ENCODE results near the gene GNAZ. TPM values are rescaled to one million over a fixed set of nuclear protein-coding genes. Genes with fewer than 3 reads are reported as not detected.

Gene GNAZ
- total and polyA plus RNA-seq, 12 donors, result 3.0 to 70.8 (median 9.4) TPM

GRCh38 chr22:23089010-23089409 lies 18.7 kb downstream of the GNAZ start:
- intact Hi-C loops (cut with DNase I), result no loop called here
- TF ChIP-seq POLR2A (IDR thresholded peaks at IDR 0.05) (no peak), CTCF (IDR thresholded peaks at IDR 0.05) (no peak)
- Histone ChIP-seq H3K4me1 (replicated peaks in 1 of 2) (peaks cover 0 to 7% of the 10 kb centered on the region in 2 donors), H3K9me3 (replicated peaks in 1 of 3) (no peaks in the 10 kb centered on the region), H3K27ac (no peak overlapping the region), H3K36me3 (replicated peaks in 1 of 2) (no peaks in the 10 kb centered on the region), H3K27me3 (no peaks in the 10 kb centered on the region), H3K4me3 (no peak overlapping the region)
- 71 to 91% (median 85%) methylated on average over 7 to 10 of the region's 10 CpGs for WGBS, 4 donors
- no peak for DNase-seq

DNA sequence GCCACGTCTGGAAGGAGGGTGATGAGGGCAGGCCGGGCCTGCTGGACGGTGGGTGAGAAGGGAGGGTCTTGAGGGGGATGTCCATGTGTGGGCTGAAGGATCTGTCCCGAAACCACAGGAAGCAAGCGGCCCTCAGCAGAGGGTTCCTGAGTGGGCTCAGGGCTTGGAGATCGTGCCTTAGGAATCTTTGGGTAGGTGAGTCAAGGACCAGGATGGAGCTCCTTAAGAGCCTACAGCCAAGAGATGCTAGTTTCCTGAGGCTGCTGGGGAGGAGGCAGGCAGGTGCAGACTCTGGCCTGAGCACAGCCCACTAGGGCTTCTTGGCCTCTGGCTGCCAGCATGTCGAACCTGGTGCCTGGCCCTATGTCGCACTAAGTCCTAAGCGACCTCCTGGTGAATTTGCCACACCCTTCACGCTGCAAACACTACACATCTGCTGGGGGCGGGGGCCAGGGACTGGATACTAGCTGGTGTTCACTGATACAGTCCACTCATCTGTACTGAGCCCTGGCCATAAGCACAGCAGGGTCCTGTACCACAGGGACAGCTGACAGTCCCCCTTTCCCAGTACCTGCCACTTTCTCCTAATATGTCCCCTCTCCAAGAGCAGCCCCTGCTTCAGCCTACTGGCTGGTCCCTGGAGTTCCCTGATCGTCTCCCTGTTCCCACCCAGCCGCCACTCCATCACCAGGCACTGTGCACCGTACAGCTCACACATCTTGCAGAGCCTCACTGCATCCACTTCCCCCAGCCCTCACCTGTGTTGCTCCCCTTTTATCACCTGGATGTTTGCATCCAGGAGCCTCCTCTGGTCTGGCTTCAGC lies 19.5 kb downstream of the GNAZ start:
- peaks cover 0 to 7% of the 10 kb centered on the region in 2 donors for H3K4me1 ChIP-seq (replicated peaks in 1 of 2)
- H3K27me3 ChIP-seq, result no peaks in the 10 kb centered on the region
- H3K36me3 ChIP-seq (replicated peaks in 1 of 2), result no peaks in the 10 kb centered on the region
- WGBS, 4 donors, result 89 to 96% (median 94%) methylated on average over 14 of the region's 14 CpGs
- TF ChIP-seq CTCF (IDR thresholded peaks at IDR 0.05), result no peak
- TF ChIP-seq POLR2A (IDR thresholded peaks at IDR 0.05), result no peak
- intact Hi-C loops (cut with DNase I), result no loop called here
- no peak for DNase-seq
- no peak overlapping the region for H3K27ac ChIP-seq
- no peaks in the 10 kb centered on the region for H3K9me3 ChIP-seq (replicated peaks in 1 of 3)
- H3K4me3 ChIP-seq, result no peak overlapping the region

DNA sequence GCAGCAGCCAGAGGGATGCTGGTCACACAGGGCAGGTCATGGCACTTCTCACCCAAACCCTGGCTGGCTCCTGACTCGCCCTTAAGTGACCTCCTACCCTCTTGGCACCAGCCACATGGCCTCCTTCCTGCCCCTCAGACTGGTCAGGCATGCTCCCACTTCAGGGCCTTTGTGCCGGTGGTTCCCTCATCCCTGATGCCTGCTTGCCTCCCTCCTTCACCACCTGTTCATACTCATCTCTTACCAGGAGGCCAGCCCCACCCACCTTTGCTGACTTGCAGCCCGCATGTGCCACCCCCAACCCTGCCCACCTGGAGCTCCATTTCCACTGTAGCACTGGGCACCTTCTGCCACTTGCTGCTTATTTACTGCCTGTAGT lies 20.1 kb downstream of the GNAZ start:
- Histone ChIP-seq H3K4me3 (no peak overlapping the region), H3K36me3 (replicated peaks in 1 of 2) (no peaks in the 10 kb centered on the region), H3K27ac (no peak overlapping the region), H3K9me3 (replicated peaks in 1 of 3) (no peaks in the 10 kb centered on the region), H3K27me3 (no peaks in the 10 kb centered on the region), H3K4me1 (replicated peaks in 1 of 2) (peaks cover 0 to 7% of the 10 kb centered on the region in 2 donors)
- intact Hi-C loops (cut with DNase I), result no loop called here
- DNase-seq, result no peak
- 74 to 88% (median 81%) methylated on average over 3 of the region's 3 CpGs for WGBS, 4 donors
- TF ChIP-seq POLR2A (IDR thresholded peaks at IDR 0.05) (no peak), CTCF (IDR thresholded peaks at IDR 0.05) (no peak)

DNA sequence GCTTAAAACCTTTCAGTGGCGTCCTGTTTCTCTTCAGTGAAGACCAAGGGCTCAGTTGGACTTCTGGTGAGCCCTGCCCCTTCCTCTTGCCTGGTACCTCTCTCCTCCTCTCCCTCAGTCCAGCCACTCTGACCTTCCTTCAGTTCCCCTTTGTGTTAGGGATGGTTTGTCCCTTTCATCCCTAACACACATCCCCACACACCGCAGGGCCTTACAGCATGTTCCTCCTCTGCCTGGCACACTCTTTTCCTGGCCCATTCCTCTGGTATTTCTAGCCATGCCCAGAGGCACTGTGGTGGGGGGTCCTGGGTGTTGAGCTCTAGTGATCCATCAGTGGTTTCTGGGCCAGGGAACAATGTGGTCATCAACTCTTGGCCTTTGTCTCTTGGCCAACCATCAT lies 21.4 kb downstream of the GNAZ start:
- intact Hi-C loops (cut with DNase I), result no loop called here
- Histone ChIP-seq H3K27me3 (no peaks in the 10 kb centered on the region), H3K36me3 (replicated peaks in 1 of 2) (no peaks in the 10 kb centered on the region), H3K9me3 (replicated peaks in 1 of 3) (no peaks in the 10 kb centered on the region), H3K4me1 (replicated peaks in 1 of 2) (peaks cover 0 to 7% of the 10 kb centered on the region in 2 donors), H3K27ac (no peak overlapping the region), H3K4me3 (no peak overlapping the region)
- WGBS, 4 donors, result 90 to 94% (median 92%) methylated on average over 2 of the region's 2 CpGs
- no peak for TF ChIP-seq POLR2A (IDR thresholded peaks at IDR 0.05)
- no peak for TF ChIP-seq CTCF (IDR thresholded peaks at IDR 0.05)
- DNase-seq, result no peak
